HG03095 (cell line): ENCODE data around the gene KCNG1.

Source experiments
- ATAC-seq: cut with Tn5 transposase; IDR thresholded peaks from one replicate; pipeline ENCODE4 v1.9.1; 2021; ENCODE audit warnings: moderate library complexity; ENCODE audit not compliant: unreplicated experiment

KCNG1 gene

GRCh38 chr20:50957276-50957675 lies 65.6 kb downstream of the KCNG1 start:
- no peak for ATAC-seq

DNA sequence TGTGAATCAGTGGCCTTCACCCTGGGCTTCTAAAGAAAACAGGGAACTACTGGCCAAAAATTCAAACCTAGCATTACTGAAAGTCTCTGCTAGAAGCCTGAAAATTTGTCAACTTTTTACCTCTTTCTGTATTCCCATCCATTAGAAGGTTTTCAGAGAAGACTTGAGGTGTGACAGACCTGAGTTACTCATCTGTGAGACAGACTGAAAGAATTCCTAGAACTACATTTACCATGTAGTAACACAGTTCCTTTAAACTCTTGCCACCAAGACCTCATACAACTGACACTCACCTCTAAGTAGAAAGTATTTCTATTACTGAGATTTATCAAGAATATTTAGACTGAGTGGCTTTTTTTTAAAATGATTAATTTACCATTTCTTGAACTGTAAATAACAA lies 69.1 kb downstream of the KCNG1 start:
- ATAC-seq, result no peak
